ENCODE measurements around the gene PDGFRB. TPM values are rescaled to one million over a fixed set of nuclear protein-coding genes. Genes with fewer than 3 reads are reported as not detected.

Gene PDGFRB
- total and polyA plus RNA-seq, 10 of the 15 experiments (the other 5 are each of a cell fraction or from before 2014, with no cell fraction given), result 0.02 to 3.0 (median 1.0) TPM

- TF ChIP-seq RELB (IDR thresholded peaks at IDR 0.05; ENCODE audit: low read depth), result no peak
- TF ChIP-seq ATF3 (IDR thresholded peaks at IDR 0.05; ENCODE audit: borderline replicate concordance, extremely low read depth, low read depth, low read length), result no peak
- TF ChIP-seq PRDM15 (CRISPR knock-in tag; IDR thresholded peaks at IDR 0.05), result no peak
- TF ChIP-seq ELK1 (IDR thresholded peaks at IDR 0.05; ENCODE audit: low read depth, low read length), result no peak
Observed at GRCh38 chr5:150190987-150191386, 35.3 kb upstream of the PDGFRB start (continued).
